Astrocyte of the cerebellum (primary cell): ENCODE results near the gene AGAP1.

ENCODE experiments used
- DNase-seq: peaks from one replicate; pipeline ENCODE4 v3.0.0-alpha.2; 2011; ENCODE audit warnings: low read depth
- H3K4me3 ChIP-seq: 2 replicates; pipeline ENCODE4 v1.5.1; 2011; ENCODE audit warnings: mild to moderate bottlenecking, low read depth, low read length, moderate library complexity
- CTCF ChIP-seq: IDR thresholded peaks from 2 replicates; pipeline ENCODE4 v1.5.1; 2012; ENCODE audit warnings: low read length, low read depth, moderate library complexity, mild to moderate bottlenecking; ENCODE audit errors: missing control alignments
- in situ Hi-C: cut with HindIII; loops from 2 replicates; pipeline ENCODE4 v1.10.0; 2017; ENCODE audit warnings: low sequenced_read_pairs

Gene AGAP1

GRCh38 chr2:235766278-235766677, 272.4 kb downstream of the AGAP1 start:
- in situ Hi-C loops: no loop called here
- peak; percentile 79 for DNase-seq
- peak; percentile 88 for TF ChIP-seq CTCF
- no peak overlapping the region for H3K4me3 ChIP-seq

GRCh38 chr2:235768606-235769005, 274.8 kb downstream of the AGAP1 start:
- TF ChIP-seq CTCF: no peak
- no peak overlapping the region for H3K4me3 ChIP-seq
- in situ Hi-C loops: no loop called here
- DNase-seq: no peak

GRCh38 chr2:235769046-235769445, 275.2 kb downstream of the AGAP1 start:
- no peak for DNase-seq
- H3K4me3 ChIP-seq: no peak overlapping the region
- in situ Hi-C loops: no loop called here
- TF ChIP-seq CTCF: no peak

GRCh38 chr2:235770909-235771820, 277.3 kb downstream of the AGAP1 start:
- no peak overlapping the region for H3K4me3 ChIP-seq
- in situ Hi-C loops: no loop called here
- no peak for TF ChIP-seq CTCF
- no peak for DNase-seq

GRCh38 chr2:235773188-235773928, 279.5 kb downstream of the AGAP1 start:
- in situ Hi-C loops: no loop called here

More at GRCh38 chr2:235773188-235773928, 279.5 kb downstream of the AGAP1 start:
- DNase-seq: no peak
- H3K4me3 ChIP-seq: no peak overlapping the region
- TF ChIP-seq CTCF: no peak
